K562 (cell line): ENCODE results near the gene COLEC12. TPM values are rescaled to one million over a fixed set of nuclear protein-coding genes. Genes with fewer than 3 reads are reported as not detected.

ENCODE experiments used
- ATAC-seq: fragments of 200-7000 bp; cut with Tn5 transposase; 3 replicates; pipeline ENCODE4 v1.9.1; 2020; ENCODE audit warnings: moderate library complexity
- BruUV-seq: library from RNA; stranded (reverse); fragments of 400-500 nt; replicated peaks from 2 replicates; lab custom pipeline; 2021; lab: Mats Ljungman, UMichigan
- CTCF ChIA-PET: fragments of 300-600 bp; formaldehyde crosslinking; extraction: SDS; loops from one replicate; lab custom pipeline; 2021; ENCODE audit warnings: low intra/inter-chr PET ratio; lab: Yijun Ruan, JAX
- POLR2A ChIA-PET: fragments of 300-600, 350-650 bp; sonication (Branson Sonifier 250); formaldehyde crosslinking; extraction: SDS; loops from one replicate; lab custom pipeline; 2021; ENCODE audit warnings: antibody characterized with exemption, inconsistent platforms; lab: Yijun Ruan, JAX
- DNase-seq, 4 experiments: peaks; one replicate each; pipeline versions ENCODE4 v3.0.0 to v3.0.0-alpha.2; 2011 to 2018; ENCODE audit warnings: low spot score in 3 of 4, mixed read lengths in 3 of 4; ENCODE audit errors: extremely low read depth in 1 of 4
- FAIRE-seq: peaks from 2 replicates; lab custom pipeline; 2011; peaks lifted over from hg19 to GRCh38; lab: Jason Lieb, UNC
- H2AFZ ChIP-seq: 2 replicates; pipeline ENCODE4 v1.6.0; 2011; ENCODE audit warnings: low read depth, low read length, control low read depth, inconsistent platforms
- H3K27ac ChIP-seq: fragments of 200-600 bp; 3 replicates; pipeline ENCODE4 v1.8.0; 2011; ENCODE audit warnings: low read depth, mild to moderate bottlenecking, control low read depth, inconsistent platforms, low read length, moderate library complexity, mixed read lengths; ENCODE audit errors: extremely low read depth
- H3K27me3 ChIP-seq, 2 experiments: fragments of 300-600 bp in 1 of 2; 2 replicates in 1 of 2; 3 replicates in 1 of 2; pipeline versions ENCODE4 v1.6.0 to v1.8.0; 2011; ENCODE audit warnings: inconsistent platforms in 2 of 2, low read length in 2 of 2, mild to moderate bottlenecking in 1 of 2, mixed read lengths in 1 of 2, moderate library complexity in 1 of 2; ENCODE audit not compliant: control insufficient read depth in 2 of 2, insufficient read depth in 2 of 2
- H3K36me3 ChIP-seq: fragments of 300-600 bp; 3 replicates; pipeline ENCODE4 v1.8.0; 2011; ENCODE audit warnings: mild to moderate bottlenecking, low read length, inconsistent platforms; ENCODE audit not compliant: control insufficient read depth, insufficient read depth
- H3K4me1 ChIP-seq, 2 experiments: fragments of 200-600 bp in 1 of 2; replicated peaks in 1 of 2; 2 replicates in 1 of 2; 3 replicates in 1 of 2; pipeline versions ENCODE4 v1.5.1 to v1.8.0; 2011; ENCODE audit warnings: inconsistent platforms in 2 of 2, low read length in 2 of 2, mild to moderate bottlenecking in 1 of 2, mixed read lengths in 1 of 2, moderate library complexity in 1 of 2; ENCODE audit not compliant: control insufficient read depth in 2 of 2, insufficient read depth in 2 of 2
- H3K4me2 ChIP-seq: 2 replicates; pipeline ENCODE4 v1.6.1; 2011; ENCODE audit warnings: low read length, control low read depth, inconsistent platforms, mixed read lengths; ENCODE audit not compliant: insufficient read depth
- H3K4me3 ChIP-seq: fragments of 200-600 bp; sonication (generic), shearing (Covaris generic); 2 replicates; pipeline ENCODE4 v1.5.1; 2016; ENCODE audit warnings: control low read depth, inconsistent platforms
- H3K79me2 ChIP-seq: fragments of 200-600 bp; 3 replicates; pipeline ENCODE4 v1.8.0; 2011; ENCODE audit warnings: low read length, inconsistent platforms; ENCODE audit not compliant: control insufficient read depth, insufficient read depth
- H3K9ac ChIP-seq, 2 experiments: 2 replicates each; pipeline versions ENCODE4 v1.6.0 to v1.6.1; 2011; ENCODE audit warnings: low read depth in 2 of 2, low read length in 2 of 2, control low read depth in 1 of 2, inconsistent platforms in 1 of 2, mild to moderate bottlenecking in 1 of 2, mixed read lengths in 1 of 2; ENCODE audit not compliant: insufficient read depth in 1 of 2
- H3K9me1 ChIP-seq: one replicate; pipeline ENCODE4 v1.6.0; 2011; ENCODE audit warnings: inconsistent platforms, mild to moderate bottlenecking, low read length, moderate library complexity; ENCODE audit not compliant: control insufficient read depth, insufficient read depth
- H3K9me3 ChIP-seq: replicated peaks from 2 replicates; pipeline ENCODE4 v1.5.1; 2011; ENCODE audit warnings: low read depth, low read length, inconsistent platforms; ENCODE audit not compliant: control insufficient read depth, insufficient read depth
- H4K20me1 ChIP-seq: replicated peaks from 2 replicates; pipeline ENCODE4 v1.6.1; 2011; ENCODE audit warnings: low read length, inconsistent platforms, mixed read lengths; ENCODE audit not compliant: control insufficient read depth, insufficient read depth
- CTCF ChIP-seq, 3 experiments: IDR thresholded peaks in 2 of 3; conservative IDR thresholded peaks in 1 of 3; 2 replicates each; pipeline ENCODE4 v1.5.1; 2011 to 2012; ENCODE audit warnings: low read length in 3 of 3, mild to moderate bottlenecking in 3 of 3, control low read depth in 2 of 3, improper control_type of control experiment in 1 of 3, inconsistent platforms in 1 of 3, low read depth in 1 of 3, mixed read lengths in 1 of 3, moderate library complexity in 1 of 3; ENCODE audit not compliant: insufficient read depth in 2 of 3
- ELK1 ChIP-seq: sonication (generic); formaldehyde crosslinking; IDR thresholded peaks from 2 replicates; pipeline ENCODE4 v1.8.1; 2022; ENCODE audit warnings: missing genetic modification reagents
- PBX2 ChIP-seq, 2 experiments: IDR thresholded peaks in 1 of 2; conservative IDR thresholded peaks in 1 of 2; 2 replicates each; pipeline ENCODE4 v1.6.1; 2016; ENCODE audit warnings: low read depth in 2 of 2, mild to moderate bottlenecking in 1 of 2, missing compliant biosample characterization in 1 of 2, missing genetic modification characterization in 1 of 2, moderate library complexity in 1 of 2
- WGBS: fragments of 100-300 bp; shearing (Covaris generic); methylation state at CpG from one replicate; pipeline ENCODE4 v1.1.6; 2016; ENCODE audit warnings: low coverage, mixed read lengths; ENCODE audit not compliant: insufficient coverage; ENCODE audit errors: missing lambda C conversion rate; 5-methylcytosine and 5-hydroxymethylcytosine counted together
- in situ Hi-C: fragments of 300-500 bp; cut with MboI; formaldehyde crosslinking; loops from 4 replicates; pipeline ENCODE4 v1.15.0; 2018; ENCODE audit warnings: inconsistent platforms, mixed read lengths
- intact Hi-C: fragments of 100-400 bp; cut with micrococcal nuclease; formaldehyde crosslinking; loops from 2 replicates; pipeline ENCODE4 v1.14.2; 2022
- polyA plus RNA-seq, 8 experiments: library from polyadenylated mRNA; depleted of rRNA in 4 of 8; stranded (reverse) in 5 of 8; unstranded in 3 of 8; fragments of >200 nt; fragmentation: Nextera tagmentation in 2 of 8; fragmentation: Illumina TruSeq in 1 of 8; extraction: Ambion mirVana in 2 of 8; extraction: Trizol in 1 of 8; gene quantifications; 2 replicates each; pipeline versions ENCODE4 v1.2.1 to v1.2.3, GENCODE V29; 2011 to 2014; ENCODE audit warnings: inconsistent platforms in 1 of 8, missing spikeins in 1 of 8
- total RNA-seq, 7 experiments: library from RNA; depleted of rRNA in 6 of 7; stranded (reverse); fragments of >200 nt in 6 of 7; fragmentation: Illumina TruSeq in 2 of 7; extraction: Trizol in 2 of 7; gene quantifications; 2 replicates each; pipeline versions ENCODE4 v1.2.1 to v1.2.3, GENCODE V29; 2011 to 2021; ENCODE audit warnings: low replicate concordance in 1 of 7

Gene COLEC12
- total and polyA plus RNA-seq, 9 of the 15 experiments (the other 6 are each of a cell fraction or from before 2014, with no cell fraction given): 0.04 TPM; not detected in 8

GRCh38 chr18:459814-460593 lies 40.5 kb downstream of the COLEC12 start:
- TF ChIP-seq ELK1 (CRISPR knock-in tag) (no peak), CTCF (IDR thresholded peaks at IDR 0.05 in 2 of 3, conservative IDR thresholded peaks at IDR 0.05 in 1 of 3; ENCODE audit: insufficient read depth in 2 of 3, low read depth in 1 of 3, low read length in 3 of 3) (0 out of 6 replicates have a peak, but pooled peaks of 1 of the 3 experiments have one; percentile 10), PBX2 (CRISPR knock-in tag; IDR thresholded peaks at IDR 0.05; ENCODE audit: low read depth) (no peak), PBX2 (tag; conservative IDR thresholded peaks at IDR 0.05; ENCODE audit: low read depth) (0 out of 2 replicates have a peak, but pooled peaks have one; percentile 20)
- in situ Hi-C loops: no loop called here
- H3K27me3 ChIP-seq: peaks cover 53 to 57% of the 10 kb centered on the region in 2 experiments
- no peak overlapping the region for H3K4me3 ChIP-seq
- no peaks in the 10 kb centered on the region for H3K4me1 ChIP-seq
- H3K9ac ChIP-seq: no peak overlapping the region
- no peaks in the 10 kb centered on the region for H3K9me3 ChIP-seq
- H3K36me3 ChIP-seq: no peaks in the 10 kb centered on the region
- no peak for ATAC-seq
- intact Hi-C loops: no loop called here
- ChIA-PET CTCF (no interaction called here), POLR2A (interaction anchor here (1.0 to 1.4 kb wide), 3 partner anchors 9 to 17 kb away, joined by 3 to 4 read pairs (median 3); no protein-coding TSS in a partner anchor)
- DNase-seq: no peak
- H4K20me1 ChIP-seq: no peaks in the 10 kb centered on the region
- H3K79me2 ChIP-seq: no peaks in the 10 kb centered on the region
- H2AFZ ChIP-seq: no peak overlapping the region
- no peaks in the 10 kb centered on the region for H3K9me1 ChIP-seq
- no peak overlapping the region for H3K4me2 ChIP-seq
- FAIRE-seq: no peak
- no TSS peak for BruUV-seq
- under 1% methylated on average over 14 of the region's 14 CpGs for WGBS
- no peak overlapping the region for H3K27ac ChIP-seq
